Calu3 (cell line): Measurements from ENCODE around the gene ZNG1E. TPM values are rescaled to one million over a fixed set of nuclear protein-coding genes. Genes with fewer than 3 reads are reported as not detected.
"Not testable (repeated sequence)": the region's sequence is repeated elsewhere in the genome, so short reads cannot be mapped to it uniquely, and the experiment has no call there.

Experiments used
- Bru-seq: library from RNA; stranded (reverse); fragments of 400-500 nt; gene quantifications from one replicate; lab custom pipeline; 2021; lab: Mats Ljungman, UMichigan
- BruChase-seq, 2 experiments: library from RNA; stranded (reverse); fragments of 400-500 nt; gene quantifications; one replicate each; lab custom pipeline; 2021; lab: Mats Ljungman, UMichigan
- BruUV-seq: library from RNA; stranded (reverse); fragments of 400-500 nt; replicated peaks from 2 replicates; lab custom pipeline; 2021; lab: Mats Ljungman, UMichigan
- CTCF ChIA-PET: fragments of 300-600 bp; sonication (Branson Sonifier 250); formaldehyde crosslinking; loops from one replicate; lab custom pipeline; 2022; ENCODE audit warnings: antibody characterized with exemption; lab: Charles Lee
- DNase-seq: peaks from one replicate; pipeline ENCODE4 v3.0.0; 2022
- H3K27ac Mint-ChIP-seq: one replicate; pipeline ENCODE4 v1.8.0; 2022; ENCODE audit warnings: mixed read lengths; ENCODE audit not compliant: unreplicated experiment
- H3K27me3 Mint-ChIP-seq: one replicate; pipeline ENCODE4 v1.8.0; 2022; ENCODE audit warnings: mixed read lengths; ENCODE audit not compliant: unreplicated experiment
- H3K36me3 Mint-ChIP-seq: one replicate; pipeline ENCODE4 v1.8.0; 2022; ENCODE audit warnings: mild to moderate bottlenecking, moderate library complexity, mixed read lengths; ENCODE audit not compliant: insufficient read depth, unreplicated experiment
- H3K4me1 Mint-ChIP-seq: one replicate; pipeline ENCODE4 v1.8.0; 2022; ENCODE audit warnings: mild to moderate bottlenecking, low read depth, mixed read lengths; ENCODE audit not compliant: unreplicated experiment
- H3K4me3 Mint-ChIP-seq: one replicate; pipeline ENCODE4 v1.8.0; 2022; ENCODE audit warnings: mild to moderate bottlenecking, low read depth, moderate library complexity, mixed read lengths; ENCODE audit not compliant: unreplicated experiment
- H3K9me3 Mint-ChIP-seq: one replicate; pipeline ENCODE4 v1.8.0; 2022; ENCODE audit warnings: low read depth, mixed read lengths; ENCODE audit not compliant: unreplicated experiment
- intact Hi-C: fragments of 100-400 bp; cut with micrococcal nuclease; formaldehyde crosslinking; loops from one replicate; pipeline ENCODE4 v1.10.0; 2022; ENCODE audit not compliant: unreplicated experiment
- long read RNA-seq: library from polyadenylated mRNA; stranded (forward); transcript quantifications from one replicate; pipeline ENCODE4 v2.0.0, GENCODE V29; 2022
- total RNA-seq: library from RNA; stranded (reverse); gene quantifications from 2 replicates; pipeline ENCODE4 v1.2.3, GENCODE V29; 2022

The ZNG1E gene
- total RNA-seq, result 58.9 and 63.3 TPM in 2 replicates
- Bru-seq, nascent RNA, result percentile 90 among the genes with signal in this experiment
- percentile 70 among the genes with signal in this experiment for BruChase-seq, experiment 1, labeled RNA remaining after a 6-hour chase
- BruChase-seq, experiment 2, labeled RNA remaining after a 2-hour chase, result percentile 75 among the genes with signal in this experiment
- long read RNA-seq, transcript CBWD5-207 (15 exons, 1,791 nt), result minor isoform, 24 of 89 reads
- long read RNA-seq, transcript CBWD5-202 (3 exons, 1,347 nt), result major isoform, 36 of 89 reads
- long read RNA-seq, partial matches to known transcripts, result 3 of 89 reads
- long read RNA-seq, other reads (novel, unspliced or antisense), result 22 of 89 reads

DNA sequence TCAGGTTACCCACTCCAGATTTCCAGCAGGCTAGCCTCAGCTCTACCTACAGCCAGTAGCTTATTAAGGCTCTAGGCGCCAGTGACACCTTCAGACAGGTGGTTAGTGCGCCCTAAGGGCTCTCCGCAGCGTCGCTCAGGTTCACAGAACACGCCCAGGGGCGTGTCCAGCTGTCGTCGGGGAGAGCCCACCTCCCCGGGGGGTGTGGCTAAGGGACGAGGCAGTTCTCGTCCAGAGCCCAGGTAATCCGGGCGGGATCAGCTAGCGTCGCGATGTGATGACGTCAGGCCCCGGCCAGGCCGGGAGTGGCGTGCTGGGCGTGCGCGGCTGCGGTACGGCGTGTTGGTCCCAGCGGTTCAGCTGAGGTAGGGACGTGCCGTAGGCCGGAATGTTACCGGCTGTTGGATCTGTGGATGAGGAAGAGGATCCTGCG lies at the start of gene ZNG1E:
TSS of gene ZNG1E (plus strand) at position 340 of the 433 bp plus-strand sequence. CDS start at position 389, 49 bp downstream.
- H3K36me3 Mint-ChIP-seq, CTCF ChIA-PET, H3K9me3 Mint-ChIP-seq, H3K4me1 Mint-ChIP-seq, H3K27me3 Mint-ChIP-seq, intact Hi-C loops: not testable (repeated sequence)
- peak within 1 kb of the TSS; percentile 62 for H3K4me3 Mint-ChIP-seq
- peak; percentile 71 for DNase-seq
- BruUV-seq, result TSS peak; percentile 90
- H3K27ac Mint-ChIP-seq, result peak within 1 kb of the TSS; percentile 69

DNA sequence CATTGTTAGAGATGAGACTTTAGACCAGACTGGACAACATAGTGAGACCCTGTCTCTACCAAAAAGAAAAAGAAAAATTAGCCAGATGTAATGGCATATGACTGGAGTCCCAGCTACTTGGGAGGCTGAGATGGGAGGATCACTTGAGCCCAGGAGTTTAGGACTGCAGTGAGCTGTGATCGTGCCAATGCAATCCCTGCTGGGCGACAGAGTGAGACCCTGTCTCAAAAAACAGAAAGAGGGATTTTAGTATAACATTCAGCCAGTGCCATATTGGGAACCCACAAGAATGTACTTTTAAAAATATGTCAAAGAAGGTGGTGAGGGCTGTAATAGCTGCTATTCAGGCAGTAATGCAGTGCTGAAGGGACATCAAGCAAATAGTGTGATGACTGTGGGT lies 2.1 kb upstream of the ZNG1E start:
- DNase-seq, H3K4me3 Mint-ChIP-seq, H3K4me1 Mint-ChIP-seq, CTCF ChIA-PET, H3K27ac Mint-ChIP-seq, BruUV-seq, H3K36me3 Mint-ChIP-seq, H3K27me3 Mint-ChIP-seq, intact Hi-C loops, H3K9me3 Mint-ChIP-seq: not testable (repeated sequence)

- H3K36me3 Mint-ChIP-seq, DNase-seq, intact Hi-C loops, BruUV-seq, H3K9me3 Mint-ChIP-seq, H3K4me1 Mint-ChIP-seq, H3K27me3 Mint-ChIP-seq, CTCF ChIA-PET, H3K4me3 Mint-ChIP-seq, H3K27ac Mint-ChIP-seq: not testable (repeated sequence)
Observed at GRCh38 chr9:65675018-65675417, 710 bp upstream of the ZNG1E start.

DNA sequence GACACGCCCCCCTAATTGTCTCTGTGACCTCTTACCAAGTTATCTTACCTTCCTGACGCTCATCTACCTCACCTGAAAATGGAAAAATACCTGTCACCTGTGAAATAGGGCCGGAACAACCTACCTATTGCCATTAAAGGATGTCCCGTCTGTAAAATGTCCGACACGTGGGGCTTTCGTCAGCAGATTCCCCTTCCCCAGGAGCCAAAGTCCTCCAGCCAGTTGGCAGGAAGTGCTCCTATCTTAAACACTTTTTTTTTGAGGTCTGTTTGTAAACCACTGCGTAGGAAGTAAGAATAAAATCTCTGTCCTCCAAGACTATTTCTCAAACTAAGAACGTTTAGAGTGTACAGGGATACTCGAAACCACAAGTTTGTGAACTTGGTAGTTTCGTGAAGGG lies 661 bp downstream of the ZNG1E start:
- H3K27me3 Mint-ChIP-seq, H3K9me3 Mint-ChIP-seq, intact Hi-C loops, CTCF ChIA-PET, H3K4me1 Mint-ChIP-seq, H3K36me3 Mint-ChIP-seq: not testable (repeated sequence)
- H3K27ac Mint-ChIP-seq, result peak overlapping the region; percentile 69
- DNase-seq, result peak; percentile 53
- peak overlapping the region; percentile 52 for H3K4me3 Mint-ChIP-seq
- BruUV-seq, result TSS peak; percentile 50

DNA sequence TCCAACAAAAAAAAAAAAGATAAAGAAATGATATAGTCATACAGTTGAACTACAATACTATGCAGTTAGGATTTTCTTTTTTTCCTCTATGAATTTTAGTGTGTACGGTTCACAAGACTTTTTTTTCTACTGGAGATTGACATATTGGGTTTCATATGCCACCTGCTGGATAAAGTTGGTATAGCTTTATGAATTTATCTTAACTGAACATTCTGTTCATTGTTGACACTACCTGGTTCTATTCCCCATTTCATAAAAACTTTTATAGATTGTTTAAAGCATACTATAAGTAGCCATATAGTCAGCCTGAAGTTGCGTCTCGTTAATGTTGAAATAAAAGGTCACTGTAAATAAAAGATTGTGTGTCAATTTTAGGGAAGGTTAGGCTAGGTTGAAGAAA lies 2.8 kb downstream of the ZNG1E start:
- H3K36me3 Mint-ChIP-seq, H3K4me3 Mint-ChIP-seq, H3K27ac Mint-ChIP-seq, H3K27me3 Mint-ChIP-seq, BruUV-seq, H3K4me1 Mint-ChIP-seq, DNase-seq, CTCF ChIA-PET, intact Hi-C loops, H3K9me3 Mint-ChIP-seq: not testable (repeated sequence)

GRCh38 chr9:65703550-65703949 lies 27.8 kb downstream of the ZNG1E start:
- H3K4me3 Mint-ChIP-seq, DNase-seq, intact Hi-C loops, H3K27ac Mint-ChIP-seq, H3K4me1 Mint-ChIP-seq, CTCF ChIA-PET, H3K27me3 Mint-ChIP-seq, H3K9me3 Mint-ChIP-seq, BruUV-seq, H3K36me3 Mint-ChIP-seq: not testable (repeated sequence)

DNA sequence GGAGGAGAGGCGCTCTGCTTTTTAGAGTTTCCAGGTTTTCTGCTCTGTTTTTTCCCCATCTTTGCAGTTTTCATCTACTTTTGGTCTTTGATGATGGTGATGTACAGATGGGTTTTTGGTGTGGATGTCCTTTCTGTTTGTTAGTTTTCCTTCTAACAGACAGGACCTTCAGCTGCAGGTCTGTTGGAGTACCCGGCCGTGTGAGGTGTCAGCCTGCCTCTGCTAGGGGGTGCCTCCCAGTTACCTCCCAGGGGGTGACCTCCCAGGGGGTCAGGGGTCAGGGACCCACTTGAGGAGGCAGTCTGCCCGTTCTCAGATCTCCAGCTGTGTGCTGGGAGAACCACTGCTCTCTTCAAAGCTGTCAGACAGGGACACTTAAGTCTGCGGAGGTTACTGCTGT lies 38.7 kb downstream of the ZNG1E start:
- H3K4me1 Mint-ChIP-seq, DNase-seq, H3K4me3 Mint-ChIP-seq, H3K36me3 Mint-ChIP-seq, H3K9me3 Mint-ChIP-seq, H3K27me3 Mint-ChIP-seq, BruUV-seq, CTCF ChIA-PET, intact Hi-C loops, H3K27ac Mint-ChIP-seq: not testable (repeated sequence)

GRCh38 chr9:65737096-65737564 lies 61.4 kb downstream of the ZNG1E start, which contains the start of gene FOXD4L4:
Gene FOXD4L4, plus strand, starts transcription at chr9:65737146. Its CDS starts 0 bp downstream, at chr9:65737146.
- DNase-seq, BruUV-seq, H3K36me3 Mint-ChIP-seq, H3K27ac Mint-ChIP-seq, CTCF ChIA-PET, intact Hi-C loops, H3K9me3 Mint-ChIP-seq, H3K4me3 Mint-ChIP-seq, H3K4me1 Mint-ChIP-seq, H3K27me3 Mint-ChIP-seq: not testable (repeated sequence)

DNA sequence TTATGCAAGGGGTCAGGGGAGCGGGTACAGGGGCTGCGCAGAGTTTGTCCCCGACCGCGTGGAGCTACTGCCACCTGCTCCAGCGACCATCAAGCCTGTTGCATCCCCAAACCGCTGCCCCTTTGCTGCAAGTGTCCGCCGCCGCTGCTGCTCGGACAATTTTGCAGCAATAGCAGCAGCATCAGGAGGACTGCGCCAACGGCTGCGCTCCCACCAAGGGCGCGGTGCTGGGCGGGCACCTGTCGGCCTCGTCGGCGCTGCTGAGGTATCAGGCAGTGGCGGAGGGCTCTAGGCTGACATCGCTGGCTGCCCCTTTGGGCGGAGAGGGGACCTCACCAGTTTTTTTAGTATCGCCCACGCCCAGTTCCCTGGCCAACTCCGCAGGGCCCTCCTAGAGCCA lies 62.4 kb downstream of the ZNG1E start:
- DNase-seq, H3K27ac Mint-ChIP-seq, H3K27me3 Mint-ChIP-seq, BruUV-seq, H3K4me3 Mint-ChIP-seq, intact Hi-C loops, CTCF ChIA-PET, H3K36me3 Mint-ChIP-seq, H3K4me1 Mint-ChIP-seq, H3K9me3 Mint-ChIP-seq: not testable (repeated sequence)
